ENCODE results near the gene CFAP46.
"Not testable (repeated sequence)": the region's sequence is repeated elsewhere in the genome, so short reads cannot be mapped to it uniquely, and the experiment has no call there.

The CFAP46 gene

GRCh38 chr10:132826524-132827422, 115.6 kb downstream of the CFAP46 start:
- DNase-seq (ENCODE audit: low spot score), result no peak

GRCh38 chr10:132825783-132826523, 116.4 kb downstream of the CFAP46 start:
- DNase-seq (ENCODE audit: low spot score), result not testable (repeated sequence)

- DNase-seq (ENCODE audit: low spot score), result no peak
Measured at GRCh38 chr10:132820056-132820455, 122.3 kb downstream of the CFAP46 start.

- DNase-seq (ENCODE audit: low spot score), result no peak
Measured at GRCh38 chr10:132817701-132818211, 124.6 kb downstream of the CFAP46 start.

- DNase-seq (ENCODE audit: low spot score), result no peak
Measured at GRCh38 chr10:132816718-132817117, 125.7 kb downstream of the CFAP46 start.

- no peak for DNase-seq (ENCODE audit: low spot score)
Measured at GRCh38 chr10:132815168-132815857, 127.1 kb downstream of the CFAP46 start.

GRCh38 chr10:132814469-132814856, 127.9 kb downstream of the CFAP46 start:
- DNase-seq (ENCODE audit: low spot score), result no peak

GRCh38 chr10:132813560-132814468, 128.6 kb downstream of the CFAP46 start:
- DNase-seq (ENCODE audit: low spot score), result no peak

GRCh38 chr10:132813001-132813401, 129.4 kb downstream of the CFAP46 start:
- DNase-seq (ENCODE audit: low spot score), result no peak

- DNase-seq (ENCODE audit: low spot score), result no peak
Measured at GRCh38 chr10:132812520-132812919, 129.8 kb downstream of the CFAP46 start.

GRCh38 chr10:132811891-132812481, 130.4 kb downstream of the CFAP46 start:
- no peak for DNase-seq (ENCODE audit: low spot score)

GRCh38 chr10:132810807-132811700, 131.3 kb downstream of the CFAP46 start:
- no peak for DNase-seq (ENCODE audit: low spot score)

- DNase-seq (ENCODE audit: low spot score), result no peak
Measured at GRCh38 chr10:132810141-132810806, 132.1 kb downstream of the CFAP46 start.

- no peak for DNase-seq (ENCODE audit: low spot score)
Measured at GRCh38 chr10:132809232-132810140, 132.9 kb downstream of the CFAP46 start.

GRCh38 chr10:132808383-132809231, 133.8 kb downstream of the CFAP46 start:
- no peak for DNase-seq (ENCODE audit: low spot score)

GRCh38 chr10:132807621-132808049, 134.7 kb downstream of the CFAP46 start:
- no peak for DNase-seq (ENCODE audit: low spot score)

- no peak for DNase-seq (ENCODE audit: low spot score)
Measured at GRCh38 chr10:132806561-132807003, 135.8 kb downstream of the CFAP46 start.

Data from hematopoietic multipotent progenitor cell treated with erythropoietin and hydrocortisone succinate and interleukin-3 and kit ligand, for 15 days (in vitro differentiated cells).